Measurements from ENCODE around the gene GYG2.
"Not testable (repeated sequence)": the region's sequence is repeated elsewhere in the genome, so short reads cannot be mapped to it uniquely, and the experiment has no call there.

The GYG2 gene

GRCh38 chrX:2910109-2910508, 81.4 kb downstream of the GYG2 start:
- DNase-seq, result no peak

GRCh38 chrX:2913118-2913517, 84.4 kb downstream of the GYG2 start:
- DNase-seq, result no peak

- no peak for DNase-seq
Observed at GRCh38 chrX:2917767-2918166, 89.0 kb downstream of the GYG2 start.

- no peak for DNase-seq
Observed at GRCh38 chrX:2921193-2921592, 92.5 kb downstream of the GYG2 start.

GRCh38 chrX:2921750-2922149, 93.0 kb downstream of the GYG2 start:
- DNase-seq, result no peak

- no peak for DNase-seq
Observed at GRCh38 chrX:2924151-2924550, 95.4 kb downstream of the GYG2 start.

- DNase-seq, result not testable (repeated sequence)
Observed at GRCh38 chrX:2926255-2926654, 97.5 kb downstream of the GYG2 start.

- DNase-seq, result no peak
Observed at GRCh38 chrX:2926664-2927275, 98.0 kb downstream of the GYG2 start.

GRCh38 chrX:2928191-2928582, 99.5 kb downstream of the GYG2 start:
- no peak for DNase-seq

- DNase-seq, result no peak
Observed at GRCh38 chrX:2928583-2929434, 100.1 kb downstream of the GYG2 start, which contains the start of gene ARSD. ARSD (minus strand) TSS chrX:2929339; CDS start chrX:2929275, 64 bp downstream.

- DNase-seq, result no peak
Observed at GRCh38 chrX:2931155-2931554, 102.4 kb downstream of the GYG2 start.

GRCh38 chrX:2931612-2932011, 102.9 kb downstream of the GYG2 start:
- DNase-seq, result no peak

All from GF-D8 (cell line).